ENCODE results near the gene UBL5. TPM values are rescaled to one million over a fixed set of nuclear protein-coding genes. Genes with fewer than 3 reads are reported as not detected.
"Not testable (repeated sequence)": the region's sequence is repeated elsewhere in the genome, so short reads cannot be mapped to it uniquely, and the experiment has no call there.

Gene UBL5
- total RNA-seq (100 to 1,000 TPM; 142 to 503 TPM), polyA plus RNA-seq (ENCODE audit: insufficient read length in 2 of 2) (100 to 1,000 TPM; 304 to 319 TPM)
- long read RNA-seq, donor 1, transcript UBL5-202 (5 exons, 432 nt): major isoform, 261 of 346 reads
- long read RNA-seq, donor 1, transcript UBL5-201 (5 exons, 513 nt): minor isoform, 33 of 346 reads
- long read RNA-seq, donor 1, partial matches to known transcripts: 48 of 346 reads
- long read RNA-seq, donor 1, other reads (novel, unspliced or antisense): 0 of 346 reads
- long read RNA-seq, donor 2, transcript UBL5-201 (5 exons, 513 nt): minor isoform, 18 of 137 reads
- long read RNA-seq, donor 2, transcript UBL5-202 (5 exons, 432 nt): major isoform, 119 of 137 reads
- long read RNA-seq, donor 2, partial matches to known transcripts: 0 of 137 reads
- long read RNA-seq, donor 2, other reads (novel, unspliced or antisense): 0 of 137 reads
- long read RNA-seq, donor 3, transcript UBL5-202 (5 exons, 432 nt): major isoform, 110 of 149 reads
- long read RNA-seq, donor 3, transcript UBL5-201 (5 exons, 513 nt): minor isoform, 14 of 149 reads
- long read RNA-seq, donor 3, partial matches to known transcripts: 17 of 149 reads
- long read RNA-seq, donor 3, other reads (novel, unspliced or antisense): 5 of 149 reads
- long read RNA-seq, donor 4, transcript UBL5-201 (5 exons, 513 nt): minor isoform, 33 of 509 reads
- long read RNA-seq, donor 4, transcript UBL5-202 (5 exons, 432 nt): major isoform, 412 of 509 reads
- long read RNA-seq, donor 4, partial matches to known transcripts: 53 of 509 reads
- long read RNA-seq, donor 4, other reads (novel, unspliced or antisense): 5 of 509 reads

DNA sequence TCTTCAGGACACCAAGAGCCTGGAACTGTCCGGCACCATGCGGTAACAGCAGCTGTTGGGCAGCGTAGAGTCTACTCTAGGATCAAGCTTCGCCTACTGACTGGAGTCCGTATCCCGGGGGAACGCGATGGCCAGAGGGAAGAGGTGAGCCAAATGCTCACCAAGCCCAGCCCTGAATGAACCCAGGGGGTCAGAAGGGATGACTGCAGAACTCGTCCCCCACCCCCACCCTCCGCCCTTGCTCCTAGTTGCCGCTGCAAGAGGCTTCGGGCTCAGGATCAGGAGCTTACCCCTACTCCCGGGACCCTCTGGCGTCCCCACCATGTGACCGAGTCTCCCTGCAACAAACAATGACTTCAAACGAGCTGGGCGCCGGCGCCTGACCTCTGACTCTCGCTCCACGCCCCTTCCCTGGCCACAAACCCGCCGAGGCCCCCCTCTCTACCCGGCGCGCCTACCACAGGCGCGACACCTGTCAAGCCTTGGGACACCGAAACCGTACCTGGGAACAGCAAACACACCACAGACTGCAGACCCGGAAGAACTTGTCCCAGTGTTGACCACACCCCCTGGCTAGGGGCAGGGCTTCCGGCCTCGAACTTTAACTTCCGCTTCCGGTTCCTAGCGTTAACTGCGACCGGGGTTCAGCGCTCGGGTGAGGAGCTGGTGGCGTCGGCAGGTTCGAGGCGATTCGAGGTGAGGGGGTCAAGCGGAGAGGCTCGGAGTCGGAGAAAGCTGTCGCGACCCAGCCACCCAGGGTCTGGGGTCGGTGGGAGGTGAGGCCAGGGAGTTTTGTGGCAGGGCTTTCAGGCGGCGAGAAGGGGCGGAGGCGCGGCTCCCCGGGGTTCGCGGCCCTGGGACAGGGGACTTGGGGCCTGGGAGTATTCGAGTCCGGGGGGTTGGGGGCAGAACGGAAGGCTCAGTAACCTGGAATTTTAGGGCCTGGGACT lies at the start of gene UBL5:
Gene UBL5, plus strand, starts transcription at position 630 of the 950 bp plus-strand sequence. CDS start 420 bp downstream, outside the sequence.
- DNase-seq (ENCODE audit: low read depth in 4 of 6, low spot score in 6 of 6): peak in 5 of 6 donors; percentile 78 to 98 (median 85)
- no peaks in the 10 kb centered on the region for H3K27me3 ChIP-seq (ENCODE audit: control insufficient read depth, insufficient read depth, low read length)
- H3K36me3 ChIP-seq (ENCODE audit: control insufficient read depth, insufficient read depth, low read length): peaks cover 11% of the 10 kb centered on the region
- WGBS (ENCODE audit: insufficient coverage): under 1% methylated on average over 59 of the region's 62 CpGs
- H3K9me3 ChIP-seq (ENCODE audit: control insufficient read depth, insufficient read depth, low read length): no peaks in the 10 kb centered on the region
- H3K4me3 ChIP-seq (ENCODE audit: low read depth, low read length): peak within 1 kb of the TSS; percentile 99
- peaks cover 21% of the 10 kb centered on the region for H3K4me1 ChIP-seq (ENCODE audit: control insufficient read depth, insufficient read depth, low read length)
- H3K27ac ChIP-seq (ENCODE audit: low read depth, low read length): peak within 1 kb of the TSS; percentile 57

DNA sequence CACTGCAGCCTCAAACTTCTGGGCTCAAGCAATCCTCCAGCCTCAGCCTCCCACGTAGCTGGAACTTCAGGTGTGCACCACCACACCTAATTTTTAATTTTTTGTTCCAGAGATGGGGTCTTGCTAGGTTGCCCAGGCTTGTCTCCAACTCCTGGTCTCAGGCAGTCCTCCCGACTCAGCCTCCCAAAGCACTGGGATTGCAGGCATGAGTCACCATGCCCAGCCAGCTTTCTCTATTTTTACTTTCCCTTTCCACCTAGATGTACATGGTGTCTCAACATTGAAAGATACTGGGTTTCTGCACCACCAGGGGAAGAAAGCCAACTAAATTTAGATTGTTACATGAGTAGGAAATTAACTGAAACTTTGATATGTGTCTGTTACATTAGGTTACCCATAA lies 45.4 kb upstream of the UBL5 start:
- Histone ChIP-seq H3K4me3 (ENCODE audit: low read depth, low read length) (no peak overlapping the region), H3K27ac (ENCODE audit: low read depth, low read length) (no peak overlapping the region), H3K27me3 (ENCODE audit: control insufficient read depth, insufficient read depth, low read length) (no peaks in the 10 kb centered on the region), H3K36me3 (ENCODE audit: control insufficient read depth, insufficient read depth, low read length) (no peaks in the 10 kb centered on the region), H3K9me3 (ENCODE audit: control insufficient read depth, insufficient read depth, low read length) (no peaks in the 10 kb centered on the region), H3K4me1 (ENCODE audit: control insufficient read depth, insufficient read depth, low read length) (peaks cover 19% of the 10 kb centered on the region)
- DNase-seq (ENCODE audit: low read depth in 4 of 6, low spot score in 6 of 6): no peak
- WGBS (ENCODE audit: insufficient coverage): 93% methylated on average over 2 of the region's 2 CpGs

DNA sequence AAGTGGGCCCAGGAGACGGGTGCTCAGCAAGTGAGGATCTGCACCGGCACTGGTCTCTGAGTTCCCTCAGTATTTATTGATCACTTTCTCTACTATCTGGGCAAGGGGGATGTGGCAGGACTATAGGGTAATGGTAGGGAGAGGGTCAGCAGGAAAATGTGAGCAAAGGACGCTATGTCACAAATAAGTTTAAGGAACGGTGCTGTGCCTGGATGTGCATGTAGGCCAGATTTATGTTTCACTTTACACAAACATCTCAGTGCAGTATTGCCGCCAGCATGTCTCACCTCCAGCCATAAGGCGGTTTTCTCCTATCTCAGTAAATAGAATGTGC lies 43.6 kb upstream of the UBL5 start:
- H3K4me3 ChIP-seq (ENCODE audit: low read depth, low read length); H3K27me3 ChIP-seq (ENCODE audit: control insufficient read depth, insufficient read depth, low read length); H3K9me3 ChIP-seq (ENCODE audit: control insufficient read depth, insufficient read depth, low read length); H3K36me3 ChIP-seq (ENCODE audit: control insufficient read depth, insufficient read depth, low read length): not testable (repeated sequence)
- H3K27ac ChIP-seq (ENCODE audit: low read depth, low read length): peak overlapping the region; percentile 84
- H3K4me1 ChIP-seq (ENCODE audit: control insufficient read depth, insufficient read depth, low read length): peaks cover 19% of the 10 kb centered on the region
- WGBS (ENCODE audit: insufficient coverage): no CpG with 5 or more reads among the region's 6 CpGs
- DNase-seq (ENCODE audit: low read depth in 4 of 6, low spot score in 6 of 6): peak in 1 of 6 donors; percentile 8

DNA sequence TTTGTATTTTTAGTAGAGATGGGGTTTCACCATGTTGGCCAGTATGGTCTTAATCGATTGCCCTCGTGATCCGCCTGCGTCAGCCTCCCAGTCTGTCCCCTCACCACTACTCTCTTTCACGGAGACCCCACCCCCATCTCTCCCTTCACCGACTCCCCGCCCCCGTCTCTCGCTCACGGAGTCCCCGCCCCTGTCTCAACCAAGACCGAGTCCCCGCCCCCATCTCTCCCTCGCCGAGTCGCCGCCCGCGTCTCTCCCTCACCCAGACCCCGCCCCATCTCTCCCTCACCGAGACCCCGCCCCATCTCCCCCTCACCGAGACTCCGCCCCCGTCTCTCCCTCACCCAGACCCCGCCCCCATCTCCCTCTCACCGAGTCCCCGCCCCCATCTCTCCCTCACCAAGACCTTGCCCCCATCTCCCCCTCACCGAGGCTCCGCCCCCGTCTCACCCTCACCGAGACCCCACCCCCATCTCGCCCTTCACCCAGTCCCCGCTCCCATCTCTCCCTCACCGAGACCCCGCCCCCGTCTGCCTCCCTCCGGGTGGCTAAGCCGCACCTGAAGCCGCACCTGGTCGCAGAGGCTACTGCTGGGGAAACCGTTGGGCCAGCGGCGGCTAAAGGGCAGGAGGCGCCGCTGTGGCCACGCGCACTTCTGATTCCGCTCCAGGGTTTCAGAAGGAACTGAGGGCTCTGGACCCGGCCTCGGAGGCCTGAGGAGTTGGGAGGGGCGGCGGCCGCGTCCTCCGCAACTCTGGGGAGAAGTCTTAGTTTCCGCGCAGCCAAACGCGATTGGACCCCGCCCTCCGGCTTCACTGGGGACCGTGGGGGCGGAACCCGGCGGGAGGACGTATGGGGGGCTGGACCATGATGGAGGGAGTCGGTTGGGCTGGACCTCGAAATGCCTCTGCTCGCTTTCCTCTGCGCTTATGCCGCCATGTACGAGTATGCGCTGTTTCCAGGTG lies 42.1 kb upstream of the UBL5 start:
- WGBS (ENCODE audit: insufficient coverage): 0% methylated on average over 56 of the region's 74 CpGs
- H3K4me3 ChIP-seq (ENCODE audit: low read depth, low read length): peak overlapping the region; percentile 67
- peaks cover 19% of the 10 kb centered on the region for H3K4me1 ChIP-seq (ENCODE audit: control insufficient read depth, insufficient read depth, low read length)
- DNase-seq (ENCODE audit: low read depth in 4 of 6, low spot score in 6 of 6): peak in 5 of 6 donors; percentile 92 to 99 (median 96)
- no peaks in the 10 kb centered on the region for H3K9me3 ChIP-seq (ENCODE audit: control insufficient read depth, insufficient read depth, low read length)
- no peaks in the 10 kb centered on the region for H3K36me3 ChIP-seq (ENCODE audit: control insufficient read depth, insufficient read depth, low read length)
- H3K27me3 ChIP-seq (ENCODE audit: control insufficient read depth, insufficient read depth, low read length): no peaks in the 10 kb centered on the region
- H3K27ac ChIP-seq (ENCODE audit: low read depth, low read length): peak overlapping the region; percentile 97

DNA sequence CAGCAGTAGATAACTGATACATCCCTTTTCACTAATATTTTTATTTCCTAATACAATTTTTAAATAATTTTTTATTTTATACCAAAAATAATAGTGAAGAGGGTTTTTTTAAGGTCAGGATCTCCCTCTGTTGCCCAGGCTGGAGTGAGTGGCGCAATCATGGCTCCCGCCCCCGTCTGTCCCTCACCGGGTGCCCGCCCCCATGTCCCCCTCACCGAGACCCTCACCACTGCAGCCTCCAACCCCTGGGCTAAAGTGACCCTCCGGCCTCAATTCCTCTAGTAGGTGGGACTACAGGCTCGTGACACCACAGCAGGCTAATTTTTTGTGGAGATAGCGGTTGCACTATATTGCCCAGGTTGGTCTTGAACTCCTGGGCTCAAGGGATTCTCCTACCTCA lies 41.4 kb upstream of the UBL5 start:
- H3K27me3 ChIP-seq (ENCODE audit: control insufficient read depth, insufficient read depth, low read length): no peaks in the 10 kb centered on the region
- WGBS (ENCODE audit: insufficient coverage): 38% methylated on average over 3 of the region's 9 CpGs
- peak overlapping the region; percentile 67 for H3K4me3 ChIP-seq (ENCODE audit: low read depth, low read length)
- DNase-seq (ENCODE audit: low read depth in 4 of 6, low spot score in 6 of 6): peak in 1 of 6 donors; percentile 15
- H3K9me3 ChIP-seq (ENCODE audit: control insufficient read depth, insufficient read depth, low read length): no peaks in the 10 kb centered on the region
- H3K27ac ChIP-seq (ENCODE audit: low read depth, low read length): peak overlapping the region; percentile 97
- no peaks in the 10 kb centered on the region for H3K36me3 ChIP-seq (ENCODE audit: control insufficient read depth, insufficient read depth, low read length)
- H3K4me1 ChIP-seq (ENCODE audit: control insufficient read depth, insufficient read depth, low read length): peaks cover 23% of the 10 kb centered on the region

DNA sequence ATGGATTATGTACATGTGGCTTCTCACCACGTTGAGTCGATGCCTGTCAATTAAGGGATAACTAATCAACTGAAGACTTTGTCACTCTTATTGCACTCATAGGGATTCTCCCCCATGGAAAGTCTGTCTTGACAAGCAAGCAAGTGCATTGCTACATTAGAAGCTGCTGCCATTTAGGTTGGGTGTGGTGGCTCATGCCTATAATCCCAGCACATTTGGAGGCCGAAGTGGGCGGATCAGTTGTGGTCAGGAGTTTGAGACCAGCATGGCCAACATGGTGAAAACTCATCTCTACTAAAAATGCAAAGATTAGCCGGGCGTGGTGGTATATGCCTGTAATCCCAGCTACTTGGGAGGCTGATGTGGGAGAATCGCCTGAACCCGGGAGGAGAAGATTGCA lies 40.9 kb upstream of the UBL5 start:
- H3K4me3 ChIP-seq (ENCODE audit: low read depth, low read length): no peak overlapping the region
- no peaks in the 10 kb centered on the region for H3K27me3 ChIP-seq (ENCODE audit: control insufficient read depth, insufficient read depth, low read length)
- no peaks in the 10 kb centered on the region for H3K36me3 ChIP-seq (ENCODE audit: control insufficient read depth, insufficient read depth, low read length)
- H3K4me1 ChIP-seq (ENCODE audit: control insufficient read depth, insufficient read depth, low read length): peaks cover 25% of the 10 kb centered on the region
- H3K9me3 ChIP-seq (ENCODE audit: control insufficient read depth, insufficient read depth, low read length): no peaks in the 10 kb centered on the region
- no peak overlapping the region for H3K27ac ChIP-seq (ENCODE audit: low read depth, low read length)
- DNase-seq (ENCODE audit: low read depth in 4 of 6, low spot score in 6 of 6): no peak
- 100% methylated on average over 2 of the region's 8 CpGs for WGBS (ENCODE audit: insufficient coverage)

DNA sequence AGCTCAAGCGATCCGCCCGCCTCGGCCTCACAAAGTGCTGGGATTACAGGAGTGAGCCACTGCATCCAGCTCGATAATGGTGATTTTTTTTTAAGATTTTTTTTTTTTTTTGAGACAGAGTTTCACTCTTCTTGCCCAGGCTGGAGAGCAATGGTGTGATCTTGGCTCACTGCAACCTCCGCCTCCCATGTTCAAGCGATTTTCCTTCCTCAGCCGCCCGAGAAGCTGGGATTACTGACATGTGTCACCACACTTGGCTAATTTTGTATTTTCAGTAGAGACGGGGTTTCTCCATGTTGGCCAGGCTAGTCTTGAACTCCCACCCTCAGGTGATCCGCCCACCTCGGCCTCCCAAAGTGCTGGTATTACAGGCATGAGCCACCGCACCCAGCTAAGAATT lies 39.1 kb upstream of the UBL5 start:
- WGBS (ENCODE audit: insufficient coverage): 97% methylated on average over 7 of the region's 13 CpGs
- DNase-seq (ENCODE audit: low read depth in 4 of 6, low spot score in 6 of 6); H3K27ac ChIP-seq (ENCODE audit: low read depth, low read length); H3K4me3 ChIP-seq (ENCODE audit: low read depth, low read length); H3K9me3 ChIP-seq (ENCODE audit: control insufficient read depth, insufficient read depth, low read length); H3K27me3 ChIP-seq (ENCODE audit: control insufficient read depth, insufficient read depth, low read length); H3K36me3 ChIP-seq (ENCODE audit: control insufficient read depth, insufficient read depth, low read length): not testable (repeated sequence)
- H3K4me1 ChIP-seq (ENCODE audit: control insufficient read depth, insufficient read depth, low read length): peaks cover 31% of the 10 kb centered on the region

DNA sequence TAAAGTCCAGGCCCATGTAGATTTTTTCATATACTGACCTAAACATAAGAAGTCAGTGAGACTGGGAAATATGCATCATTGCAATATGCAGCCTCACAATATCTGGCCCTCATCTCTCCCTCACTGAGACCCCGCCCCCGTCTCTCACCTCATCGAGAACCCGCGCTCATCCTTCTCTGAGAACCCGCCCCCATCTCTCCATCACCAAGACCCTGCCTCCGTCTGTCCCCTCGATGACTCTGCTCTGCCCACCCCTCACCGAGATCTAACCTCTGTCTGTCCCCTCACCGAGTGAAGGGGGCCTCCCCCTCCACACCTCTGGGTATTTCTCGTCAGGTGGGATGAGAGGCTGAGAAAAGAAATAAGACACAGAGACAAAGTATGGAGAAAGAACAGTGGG lies 38.7 kb upstream of the UBL5 start:
- Histone ChIP-seq H3K27ac (ENCODE audit: low read depth, low read length) (peak overlapping the region; percentile 33), H3K4me3 (ENCODE audit: low read depth, low read length) (no peak overlapping the region), H3K9me3 (ENCODE audit: control insufficient read depth, insufficient read depth, low read length) (no peaks in the 10 kb centered on the region), H3K36me3 (ENCODE audit: control insufficient read depth, insufficient read depth, low read length) (no peaks in the 10 kb centered on the region), H3K27me3 (ENCODE audit: control insufficient read depth, insufficient read depth, low read length) (no peaks in the 10 kb centered on the region), H3K4me1 (ENCODE audit: control insufficient read depth, insufficient read depth, low read length) (peaks cover 26% of the 10 kb centered on the region)
- WGBS (ENCODE audit: insufficient coverage): 85% methylated on average over 6 of the region's 11 CpGs
- DNase-seq (ENCODE audit: low read depth in 4 of 6, low spot score in 6 of 6): no peak
